IMR-90 (cell line): ENCODE data around the gene AUNIP. TPM values are rescaled to one million over a fixed set of nuclear protein-coding genes. Genes with fewer than 3 reads are reported as not detected.

Experiments
- ATAC-seq: fragments of 200-7000 bp; cut with Tn5 transposase; 2 replicates; pipeline ENCODE4 v1.9.1; 2020; ENCODE audit warnings: low read depth, mild to moderate bottlenecking, moderate library complexity
- BruUV-seq: library from RNA; stranded (reverse); fragments of 400-500 nt; replicated peaks from 2 replicates; lab custom pipeline; 2021; lab: Mats Ljungman, UMichigan
- CTCF ChIA-PET: fragments of 300-600 bp; formaldehyde crosslinking; extraction: SDS; loops from one replicate; lab custom pipeline; 2021; ENCODE audit warnings: antibody characterized with exemption; lab: Yijun Ruan, JAX
- POLR2A ChIA-PET: fragments of 300-600 bp; sonication (Branson Sonifier 250); formaldehyde crosslinking; loops from one replicate; lab custom pipeline; 2022; ENCODE audit warnings: antibody characterized with exemption; ENCODE audit not compliant: unreplicated experiment; lab: Charles Lee
- DNase-seq: peaks from one replicate; pipeline ENCODE4 v3.0.0; 2013
- H2AFZ ChIP-seq: replicated peaks from 2 replicates; pipeline ENCODE3; 2013; ENCODE audit warnings: low read length, mild to moderate bottlenecking; ENCODE audit not compliant: poor library complexity
- H2AK5ac ChIP-seq: 2 replicates; pipeline ENCODE4 v1.6.1; 2013; ENCODE audit warnings: low read depth, low read length, inconsistent platforms
- H2AK9ac ChIP-seq: replicated peaks from 2 replicates; pipeline ENCODE3; 2013; ENCODE audit warnings: mild to moderate bottlenecking, low read depth, low read length, moderate library complexity; ENCODE audit not compliant: poor library complexity
- H2BK120ac ChIP-seq: 2 replicates; pipeline ENCODE4 v1.6.1; 2013; ENCODE audit warnings: low read depth, low read length, inconsistent platforms
- H2BK15ac ChIP-seq: 3 replicates; pipeline ENCODE4 v1.6.1; 2013; ENCODE audit warnings: low read depth, low read length, inconsistent platforms
- H2BK20ac ChIP-seq: 2 replicates; pipeline ENCODE4 v1.6.1; 2013; ENCODE audit warnings: low read depth, mild to moderate bottlenecking, inconsistent platforms, low read length, moderate library complexity
- H2BK5ac ChIP-seq: 2 replicates; pipeline ENCODE4 v1.6.1; 2013; ENCODE audit warnings: mild to moderate bottlenecking, low read depth, low read length, inconsistent platforms; ENCODE audit not compliant: poor library complexity, severe bottlenecking
- H3K14ac ChIP-seq: replicated peaks from 2 replicates; pipeline ENCODE4 v1.6.1; 2013; ENCODE audit warnings: low read depth, low read length, inconsistent platforms
- H3K18ac ChIP-seq: 2 replicates; pipeline ENCODE4 v1.6.1; 2013; ENCODE audit warnings: low read depth, low read length, control low read depth
- H3K23ac ChIP-seq: 2 replicates; pipeline ENCODE4 v1.6.1; 2013; ENCODE audit warnings: low read depth, low read length, inconsistent platforms
- H3K27ac ChIP-seq: 2 replicates; pipeline ENCODE4 v1.5.1; 2013; ENCODE audit warnings: mild to moderate bottlenecking, control low read depth, low read length; ENCODE audit not compliant: insufficient read depth
- H3K27me3 ChIP-seq: 2 replicates; pipeline ENCODE4 v1.6.1; 2013; ENCODE audit warnings: low read length; ENCODE audit not compliant: control insufficient read depth, insufficient read depth
- H3K36me3 ChIP-seq: 2 replicates; pipeline ENCODE4 v1.6.1; 2013; ENCODE audit warnings: low read length, mixed read lengths; ENCODE audit not compliant: control insufficient read depth, insufficient read depth
- H3K4ac ChIP-seq: 2 replicates; pipeline ENCODE4 v1.6.1; 2013; ENCODE audit warnings: low read depth, low read length, inconsistent platforms
- H3K4me1 ChIP-seq: 2 replicates; pipeline ENCODE4 v1.6.1; 2013; ENCODE audit warnings: low read length, mixed read lengths; ENCODE audit not compliant: control insufficient read depth, insufficient read depth
- H3K4me2 ChIP-seq: 2 replicates; pipeline ENCODE4 v1.6.1; 2013; ENCODE audit warnings: low read depth, mild to moderate bottlenecking, control low read depth, low read length, moderate library complexity
- H3K4me3 ChIP-seq: 2 replicates; pipeline ENCODE4 v1.5.1; 2013; ENCODE audit warnings: low read depth, mild to moderate bottlenecking, control low read depth, low read length, moderate library complexity; ENCODE audit not compliant: insufficient read depth
- H3K56ac ChIP-seq: 2 replicates; pipeline ENCODE4 v1.6.1; 2013; ENCODE audit warnings: low read length, inconsistent platforms; ENCODE audit not compliant: insufficient read depth; ENCODE audit errors: extremely low read depth
- H3K79me1 ChIP-seq, 2 experiments: 2 replicates each; pipeline ENCODE4 v1.6.1; 2013; ENCODE audit warnings: low read length in 2 of 2, inconsistent platforms in 1 of 2, low read depth in 1 of 2
- H3K9ac ChIP-seq: 2 replicates; pipeline ENCODE4 v1.6.1; 2013; ENCODE audit warnings: low read depth, low read length, control low read depth
- H3K9me1 ChIP-seq: 2 replicates; pipeline ENCODE4 v1.6.1; 2013; ENCODE audit warnings: low read length, inconsistent platforms; ENCODE audit not compliant: insufficient read depth
- H3K9me3 ChIP-seq: 2 replicates; pipeline ENCODE4 v1.6.1; 2013; ENCODE audit warnings: low read length; ENCODE audit not compliant: control insufficient read depth, insufficient read depth
- H4K20me1 ChIP-seq: 2 replicates; pipeline ENCODE4 v1.6.1; 2013; ENCODE audit warnings: low read length, inconsistent platforms; ENCODE audit not compliant: insufficient read depth
- H4K5ac ChIP-seq: 2 replicates; pipeline ENCODE4 v1.6.1; 2013; ENCODE audit warnings: mild to moderate bottlenecking, low read depth, low read length, control low read depth
- H4K8ac ChIP-seq, 2 experiments: 2 replicates each; pipeline ENCODE4 v1.6.1; 2013; ENCODE audit warnings: low read depth in 2 of 2, low read length in 2 of 2, control low read depth in 1 of 2, inconsistent platforms in 1 of 2
- H4K91ac ChIP-seq: 2 replicates; pipeline ENCODE4 v1.6.1; 2013; ENCODE audit warnings: low read depth, low read length, inconsistent platforms; ENCODE audit not compliant: insufficient read depth
- CEBPB ChIP-seq: IDR thresholded peaks from 2 replicates; pipeline ENCODE4 v1.6.1; 2012; ENCODE audit warnings: low read depth, low read length, improper control_type of control experiment
- ELK1 ChIP-seq: fragments of 150-350 bp; IDR thresholded peaks from 2 replicates; pipeline ENCODE4 v1.6.1; 2016; ENCODE audit warnings: low read depth, mild to moderate bottlenecking, low read length, moderate library complexity, borderline replicate concordance
- FOS ChIP-seq: fragments of 150-350 bp; IDR thresholded peaks from 2 replicates; pipeline ENCODE4 v1.6.1; 2016; ENCODE audit warnings: low read depth, low read length
- MAFK ChIP-seq: IDR thresholded peaks from 2 replicates; pipeline ENCODE4 v1.6.1; 2012; ENCODE audit warnings: low read depth, low read length, improper control_type of control experiment
- POLR2A ChIP-seq: IDR thresholded peaks from 2 replicates; pipeline ENCODE4 v1.6.1; 2012; ENCODE audit warnings: mild to moderate bottlenecking, low read depth, low read length
- USF2 ChIP-seq: fragments of 150-350 bp; IDR thresholded peaks from 2 replicates; pipeline ENCODE4 v1.6.1; 2017; ENCODE audit warnings: mild to moderate bottlenecking, antibody characterized with exemption, low read length, low read depth
- WGBS, 2 experiments: methylation state at CpG; one replicate each; pipeline versions ENCODE4 v1.1.5 to v1.1.7; 2013; ENCODE audit warnings: missing lambda C conversion rate in 2 of 2; ENCODE audit not compliant: insufficient read length in 1 of 2; ENCODE audit errors: extremely low coverage in 2 of 2; 5-methylcytosine and 5-hydroxymethylcytosine counted together
- dilution Hi-C: fragments of 300-500 bp; cut with HindIII; formaldehyde crosslinking; loops from one replicate; pipeline ENCODE4 v1.14.3; 2018; ENCODE audit warnings: low sequenced_read_pairs; ENCODE audit not compliant: unreplicated experiment
- in situ Hi-C: fragments of 300-500 bp; cut with MboI; formaldehyde crosslinking; loops from 3 replicates; pipeline ENCODE4 v1.14.3; 2019; ENCODE audit warnings: low sequenced_read_pairs, inconsistent platforms, mixed read lengths
- intact Hi-C: fragments of 100-400 bp; cut with micrococcal nuclease; formaldehyde crosslinking; loops from 2 replicates; pipeline ENCODE4 v1.10.0; 2022
- polyA plus RNA-seq, 3 experiments: library from polyadenylated mRNA; depleted of rRNA; stranded (reverse); fragments of >200 nt; gene quantifications; 2 replicates each; pipeline ENCODE4 v1.2.3, GENCODE V29; 2012; ENCODE audit warnings: low replicate concordance in 1 of 3
- total RNA-seq: library from RNA; depleted of rRNA; stranded (reverse); fragments of >200 nt; gene quantifications from 2 replicates; pipeline ENCODE4 v1.2.3, GENCODE V29; 2012

AUNIP gene
- total and polyA plus RNA-seq, 2 of the 4 experiments (the other 2 are of a cell fraction), result 2.4 to 5.0 TPM

DNA sequence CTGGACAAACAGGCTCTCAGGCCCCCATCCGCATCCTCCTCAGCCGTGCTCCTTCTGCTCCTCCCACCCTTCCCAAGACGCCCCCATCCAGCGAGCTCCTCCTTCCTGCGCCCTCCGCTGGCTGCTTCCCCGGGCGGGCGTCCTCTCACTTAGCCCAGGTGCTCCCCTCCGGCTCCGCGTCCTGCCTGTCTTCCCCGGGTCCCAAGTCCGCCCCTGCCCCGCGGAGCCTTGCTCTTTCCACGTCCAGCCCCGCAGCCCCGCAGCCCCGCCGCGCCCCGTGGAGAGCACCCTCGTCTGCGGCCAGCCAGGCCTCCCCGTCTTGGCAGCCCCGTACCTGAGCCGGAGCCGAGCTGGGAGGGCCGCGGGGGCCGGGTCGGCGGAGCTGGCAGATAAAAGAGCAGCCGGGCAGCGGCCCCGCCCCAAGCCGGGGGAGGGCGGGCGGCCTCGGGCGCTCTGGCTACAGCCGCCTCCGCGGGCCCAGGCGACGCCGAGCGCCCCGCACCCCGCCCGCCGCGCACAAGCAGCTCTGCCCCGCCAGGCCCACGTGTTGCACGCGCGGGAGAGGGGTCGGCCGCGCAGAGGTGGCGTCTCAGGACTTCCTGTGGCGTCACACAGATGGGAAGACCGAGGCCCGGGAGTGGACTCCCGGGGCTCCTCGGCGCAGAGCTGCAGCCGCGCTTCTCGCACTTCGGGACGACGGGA is 16.0 kb upstream of the AUNIP start, which contains the start of gene PAQR7 (continued):
- TF ChIP-seq FOS, result no peak
- TF ChIP-seq MAFK, result no peak
- TF ChIP-seq POLR2A, result no peak

GRCh38 chr1:25874635-25875153 is 15.4 kb upstream of the AUNIP start:
- WGBS, 2 experiments, result 11% methylated on average over 4 of the region's 8 CpGs; no CpG with 5 or more reads in 1 of the 2 experiments
- ChIA-PET POLR2A (interaction anchor here (0.8 kb wide), 1 partner anchor 11 kb away, joined by 4 read pairs; no protein-coding TSS in a partner anchor), CTCF (interaction anchor here (0.6 to 1.3 kb wide), 3 partner anchors 21 to 242 kb away, joined by 3 to 4 read pairs (median 3); partner anchors contain the start of gene PAFAH2)
- peaks cover 7% of the 10 kb centered on the region for H3K36me3 ChIP-seq
- H3K4me1 ChIP-seq, result peaks cover 18% of the 10 kb centered on the region
- peak overlapping the region; percentile 32; the same call in 1 of the 2 replicates for H3K56ac ChIP-seq
- H3K4ac ChIP-seq, result peak overlapping the region; percentile 95
- H2AK5ac ChIP-seq, result peak overlapping the region; percentile 88
- peak overlapping the region; percentile 97 for H3K14ac ChIP-seq
- H2BK15ac ChIP-seq, result peak overlapping the region; percentile 74; the same call in 1 of the 3 replicates
- peak overlapping the region; percentile 14 for H3K18ac ChIP-seq
- peak overlapping the region; percentile 88 for H4K91ac ChIP-seq
- H2BK20ac ChIP-seq, result no peak overlapping the region
- dilution Hi-C loops, result no loop called here
- H3K9me1 ChIP-seq, result peaks cover 5% of the 10 kb centered on the region; the same call in 1 of the 2 replicates
- ATAC-seq (no peak), DNase-seq (no peak)
- H4K20me1 ChIP-seq, result 0 out of 2 replicates have a peak, but pooled peaks cover 3% of the 10 kb centered on the region
- H2BK5ac ChIP-seq, result peak overlapping the region; percentile 7
- peak overlapping the region; percentile 80 for H3K9ac ChIP-seq
- H3K4me3 ChIP-seq, result peak overlapping the region; percentile 54
- in situ Hi-C loops, result no loop called here
- peak overlapping the region; percentile 96 for H2AFZ ChIP-seq
- H4K8ac ChIP-seq, result peak overlapping the region; percentile 87 to 98
- H3K9me3 ChIP-seq, result no peaks in the 10 kb centered on the region
- peak overlapping the region; percentile 97 for H3K4me2 ChIP-seq
- intact Hi-C loops, result no loop called here
- no peaks in the 10 kb centered on the region for H3K27me3 ChIP-seq
- peak overlapping the region; percentile 55 for H3K27ac ChIP-seq
- H4K5ac ChIP-seq, result peak overlapping the region; percentile 70
- peak overlapping the region; percentile 98 for H2AK9ac ChIP-seq
- BruUV-seq, result no TSS peak
- TF ChIP-seq CEBPB (no peak), ELK1 (no peak), USF2 (no peak)
- H3K79me1 ChIP-seq, result peaks cover 39 to 40% of the 10 kb centered on the region in 2 experiments
- H3K23ac ChIP-seq, result peak overlapping the region; percentile 99
- H2BK120ac ChIP-seq, result peak overlapping the region; percentile 16
